ENCODE results near the gene SIDT1. TPM values are rescaled to one million over a fixed set of nuclear protein-coding genes. Genes with fewer than 3 reads are reported as not detected.

The SIDT1 gene
- total RNA-seq, 1 donor from 2014 or later = not detected

DNA sequence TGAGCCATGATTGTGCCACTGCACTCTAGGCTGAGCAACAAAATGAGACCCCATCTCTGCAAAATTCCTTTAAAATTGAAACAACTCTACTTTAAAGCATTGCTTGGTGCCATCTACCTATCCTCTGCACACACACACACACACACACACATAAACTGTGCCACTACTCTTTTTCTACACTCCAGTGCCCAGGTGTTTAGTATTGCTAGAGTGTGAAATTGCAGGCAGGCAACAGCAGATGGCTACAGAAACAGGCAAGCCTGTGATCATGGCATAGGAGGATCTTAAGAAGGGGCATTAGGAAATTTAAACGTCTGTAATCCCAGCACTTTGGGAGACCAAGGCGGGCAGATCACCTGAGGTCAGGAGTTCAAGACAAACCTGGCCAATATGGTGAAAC lies 39.0 kb downstream of the SIDT1 start:
- H3K79me2 ChIP-seq (ENCODE audit: low read depth) = no peaks in the 10 kb centered on the region
- no peaks in the 10 kb centered on the region for H3K27me3 ChIP-seq
- no peak overlapping the region for H2AFZ ChIP-seq (replicated peaks)
- peaks cover 17% of the 10 kb centered on the region for H3K4me1 ChIP-seq
- no peaks in the 10 kb centered on the region for H3F3A ChIP-seq (ENCODE audit: low read depth)
- no peak overlapping the region for H3K27ac Mint-ChIP-seq
- H3K36me3 Mint-ChIP-seq = no peaks in the 10 kb centered on the region
- no peaks in the 10 kb centered on the region for H3K36me3 ChIP-seq
- no peak overlapping the region for H3K4me2 ChIP-seq
- H3K9me3 ChIP-seq (ENCODE audit: low read depth) = no peaks in the 10 kb centered on the region
- H3K9me3 Mint-ChIP-seq = no peaks in the 10 kb centered on the region
- no peaks in the 10 kb centered on the region for H4K20me1 ChIP-seq (ENCODE audit: low read depth)
- no peak overlapping the region for H3K4me3 Mint-ChIP-seq
- no peak overlapping the region for H3K4me3 ChIP-seq
- peaks cover 25% of the 10 kb centered on the region for H3K4me1 Mint-ChIP-seq
- H3K27ac ChIP-seq = no peak overlapping the region
- no peak for DNase-seq (ENCODE audit: low spot score)
- peaks cover 6% of the 10 kb centered on the region for H3K27me3 Mint-ChIP-seq (ENCODE audit: insufficient read depth, low read depth)
- TF ChIP-seq EZH2 (IDR thresholded peaks at IDR 0.05) (no peak), EZH2phosphoT487 (IDR thresholded peaks at IDR 0.05) (no peak), CTCF (IDR thresholded peaks at IDR 0.05) (no peak)
- H3K9ac ChIP-seq = no peak overlapping the region

- H3K4me1 ChIP-seq = peaks cover 17% of the 10 kb centered on the region
- H3K79me2 ChIP-seq (ENCODE audit: low read depth) = no peaks in the 10 kb centered on the region
Observed at GRCh38 chr3:113573728-113574127, 41.4 kb downstream of the SIDT1 start.

DNA sequence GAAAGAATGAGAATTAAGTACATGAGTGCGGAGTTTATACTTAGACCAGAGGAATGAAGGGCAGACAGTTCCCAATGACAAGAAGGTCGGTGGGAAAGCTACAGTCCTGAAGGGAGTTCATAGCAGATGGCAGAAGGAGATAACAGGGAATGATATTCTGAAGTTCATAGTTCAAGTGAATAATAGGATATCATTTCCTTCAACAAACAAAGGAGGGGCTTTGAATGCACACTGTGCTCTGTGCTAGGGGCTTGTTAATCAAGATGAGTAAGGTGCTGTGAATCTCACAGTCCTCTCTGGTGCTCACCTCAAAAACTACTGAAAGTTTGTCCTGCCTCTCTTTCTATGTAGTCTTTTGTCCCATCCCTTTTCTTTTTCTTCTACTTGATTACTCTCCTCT lies 41.9 kb downstream of the SIDT1 start:
- no peak overlapping the region for H3K4me3 Mint-ChIP-seq
- Histone ChIP-seq H3F3A (ENCODE audit: low read depth) (no peaks in the 10 kb centered on the region), H3K9me3 (ENCODE audit: low read depth) (no peaks in the 10 kb centered on the region), H3K4me2 (peak overlapping the region; percentile 70), H3K27me3 (no peaks in the 10 kb centered on the region), H3K4me1 (peaks cover 17% of the 10 kb centered on the region), H4K20me1 (ENCODE audit: low read depth) (no peaks in the 10 kb centered on the region), H2AFZ (replicated peaks) (no peak overlapping the region), H3K79me2 (ENCODE audit: low read depth) (no peaks in the 10 kb centered on the region), H3K27ac (no peak overlapping the region), H3K36me3 (no peaks in the 10 kb centered on the region), H3K4me3 (no peak overlapping the region), H3K9ac (no peak overlapping the region)
- no peak for DNase-seq (ENCODE audit: low spot score)
- peak overlapping the region; percentile 10 for H3K27ac Mint-ChIP-seq
- H3K36me3 Mint-ChIP-seq = no peaks in the 10 kb centered on the region
- peaks cover 6% of the 10 kb centered on the region for H3K27me3 Mint-ChIP-seq (ENCODE audit: insufficient read depth, low read depth)
- H3K9me3 Mint-ChIP-seq = peaks cover 5% of the 10 kb centered on the region
- H3K4me1 Mint-ChIP-seq = peaks cover 25% of the 10 kb centered on the region
- TF ChIP-seq CTCF (IDR thresholded peaks at IDR 0.05) (no peak), EZH2phosphoT487 (IDR thresholded peaks at IDR 0.05) (no peak), EZH2 (IDR thresholded peaks at IDR 0.05) (no peak)

More at GRCh38 chr3:113573728-113574127, 41.4 kb downstream of the SIDT1 start:
- no peak overlapping the region for H2AFZ ChIP-seq (replicated peaks)
- no peak overlapping the region for H3K4me2 ChIP-seq
- no peaks in the 10 kb centered on the region for H3K36me3 ChIP-seq
- H3K27ac ChIP-seq = no peak overlapping the region
- H3F3A ChIP-seq (ENCODE audit: low read depth) = no peaks in the 10 kb centered on the region
- H3K9ac ChIP-seq = no peak overlapping the region
- Mint-ChIP-seq H3K36me3 (no peaks in the 10 kb centered on the region), H3K27me3 (ENCODE audit: insufficient read depth, low read depth) (peaks cover 6% of the 10 kb centered on the region), H3K27ac (peak overlapping the region; percentile 10), H3K9me3 (peaks cover 5% of the 10 kb centered on the region), H3K4me1 (peaks cover 25% of the 10 kb centered on the region), H3K4me3 (no peak overlapping the region)
- TF ChIP-seq EZH2 (IDR thresholded peaks at IDR 0.05) = no peak
- no peak for TF ChIP-seq CTCF (IDR thresholded peaks at IDR 0.05)
- no peak for TF ChIP-seq EZH2phosphoT487 (IDR thresholded peaks at IDR 0.05)
- H3K9me3 ChIP-seq (ENCODE audit: low read depth) = no peaks in the 10 kb centered on the region
- DNase-seq (ENCODE audit: low spot score) = no peak
- no peaks in the 10 kb centered on the region for H3K27me3 ChIP-seq
- no peak overlapping the region for H3K4me3 ChIP-seq
- no peaks in the 10 kb centered on the region for H4K20me1 ChIP-seq (ENCODE audit: low read depth)

All from neural progenitor cell (in vitro differentiated cells).